ACHN (cell line): ENCODE measurements around the gene IBTK.
"Not testable (repeated sequence)": the region's sequence is repeated elsewhere in the genome, so short reads cannot be mapped to it uniquely, and the experiment has no call there.

Experiments used
- DNase-seq: peaks from one replicate; pipeline ENCODE4 v3.0.0-alpha.2; 2015
- in situ Hi-C: cut with HindIII; loops from 2 replicates; pipeline ENCODE4 v1.10.0; 2017; ENCODE audit warnings: low sequenced_read_pairs, low pct_ligation_motif_present, low pct_unique_long_range_greater_than_20kb

Gene IBTK

GRCh38 chr6:82247505-82248272 lies at the start of gene IBTK:
IBTK (minus strand) TSS chr6:82247744; CDS start chr6:82240486, 7,258 bp downstream.
- in situ Hi-C loops: loop anchor here (25.0 kb wide), 1 partner anchor 815 kb away; the partner anchor contains the start of genes DOP1A and UBE3D
- DNase-seq: peak; percentile 95

- in situ Hi-C loops: no loop called here
- no peak for DNase-seq
These were observed 36.3 kb upstream of the IBTK start for GRCh38 chr6:82283771-82284410.

- in situ Hi-C loops, DNase-seq: not testable (repeated sequence)
These were observed 34.0 kb upstream of the IBTK start for GRCh38 chr6:82281550-82281949.

- no peak for DNase-seq
- in situ Hi-C loops: no loop called here
These were observed 30.1 kb upstream of the IBTK start for GRCh38 chr6:82277686-82278085.

GRCh38 chr6:82275686-82276085 lies 28.1 kb upstream of the IBTK start:
- DNase-seq: no peak
- in situ Hi-C loops: no loop called here

- in situ Hi-C loops: no loop called here
- DNase-seq: no peak
These were observed 25.8 kb upstream of the IBTK start for GRCh38 chr6:82273295-82273694.

- in situ Hi-C loops: no loop called here
- DNase-seq: peak; percentile 36
These were observed 23.5 kb upstream of the IBTK start for GRCh38 chr6:82270881-82271635.

GRCh38 chr6:82268301-82268846 lies 20.8 kb upstream of the IBTK start:
- in situ Hi-C loops: no loop called here
- no peak for DNase-seq

GRCh38 chr6:82264824-82265223 lies 17.3 kb upstream of the IBTK start:
- in situ Hi-C loops: no loop called here
- DNase-seq: no peak

- no peak for DNase-seq
- in situ Hi-C loops: no loop called here
These were observed 16.8 kb upstream of the IBTK start for GRCh38 chr6:82264321-82264720.

- no peak for DNase-seq
- in situ Hi-C loops: no loop called here
These were observed 16.4 kb upstream of the IBTK start for GRCh38 chr6:82263916-82264315.

- DNase-seq: no peak
- in situ Hi-C loops: no loop called here
These were observed 13.6 kb upstream of the IBTK start for GRCh38 chr6:82260997-82261732.

- in situ Hi-C loops: no loop called here
- no peak for DNase-seq
These were observed 11.8 kb upstream of the IBTK start for GRCh38 chr6:82259389-82259788.

- DNase-seq: no peak
- in situ Hi-C loops: no loop called here
These were observed 9.7 kb upstream of the IBTK start for GRCh38 chr6:82257088-82257774.

GRCh38 chr6:82254722-82255121 lies 7.2 kb upstream of the IBTK start:
- in situ Hi-C loops, DNase-seq: not testable (repeated sequence)

- in situ Hi-C loops: no loop called here
- DNase-seq: peak; percentile 52
These were observed 4.4 kb upstream of the IBTK start for GRCh38 chr6:82251942-82252341.

GRCh38 chr6:82249381-82250253 lies 2.1 kb upstream of the IBTK start:
- no peak for DNase-seq
- in situ Hi-C loops: loop anchor here (25.0 kb wide), 1 partner anchor 813 kb away; the partner anchor contains the start of genes DOP1A and UBE3D
